GM19455 (cell line): ENCODE measurements around the gene PPL.
"Not testable (repeated sequence)": the region's sequence is repeated elsewhere in the genome, so short reads cannot be mapped to it uniquely, and the experiment has no call there.

ENCODE experiments used
- ATAC-seq: cut with Tn5 transposase; IDR thresholded peaks from one replicate; pipeline ENCODE4 v1.9.1; 2021; ENCODE audit not compliant: unreplicated experiment

PPL gene

GRCh38 chr16:4936991-4937781 is at the start of gene PPL:
Gene PPL (minus strand): TSS chr16:4937148. CDS start chr16:4937045, 103 bp downstream.
- no peak for ATAC-seq

GRCh38 chr16:4984174-4984990 is 47.4 kb upstream of the PPL start:
- no peak for ATAC-seq

- no peak for ATAC-seq
Measured at GRCh38 chr16:4982056-4982867, 45.3 kb upstream of the PPL start.

- no peak for ATAC-seq
Measured at GRCh38 chr16:4981473-4981872, 44.5 kb upstream of the PPL start.

GRCh38 chr16:4980691-4981090 is 43.7 kb upstream of the PPL start:
- no peak for ATAC-seq

GRCh38 chr16:4979736-4980660 is 43.0 kb upstream of the PPL start:
- no peak for ATAC-seq

GRCh38 chr16:4979164-4979563 is 42.2 kb upstream of the PPL start:
- ATAC-seq, result no peak

- ATAC-seq, result no peak
Measured at GRCh38 chr16:4976611-4977145, 39.7 kb upstream of the PPL start.

- peak; percentile 71 for ATAC-seq
Measured at GRCh38 chr16:4976079-4976478, 39.1 kb upstream of the PPL start.

GRCh38 chr16:4972938-4973587 is 36.1 kb upstream of the PPL start:
- no peak for ATAC-seq

- ATAC-seq, result no peak
Measured at GRCh38 chr16:4970010-4970409, 33.1 kb upstream of the PPL start.

- no peak for ATAC-seq
Measured at GRCh38 chr16:4968879-4969483, 32.0 kb upstream of the PPL start.

- not testable (repeated sequence) for ATAC-seq
Measured at GRCh38 chr16:4968278-4968677, 31.3 kb upstream of the PPL start.

GRCh38 chr16:4966736-4967453 is 29.9 kb upstream of the PPL start:
- no peak for ATAC-seq

- not testable (repeated sequence) for ATAC-seq
Measured at GRCh38 chr16:4963527-4963926, 26.6 kb upstream of the PPL start.

- no peak for ATAC-seq
Measured at GRCh38 chr16:4962716-4963115, 25.8 kb upstream of the PPL start.

GRCh38 chr16:4960579-4960978 is 23.6 kb upstream of the PPL start:
- no peak for ATAC-seq
